Stimulated activated CD8-positive, alpha-beta memory T cell treated with anti-CD3 and anti-CD28 coated beads, Interleukin-15, amount 100 ng/mL, for 24 hours (primary cell): ENCODE data around the gene BCAP29.
"Not testable (repeated sequence)": the region's sequence is repeated elsewhere in the genome, so short reads cannot be mapped to it uniquely, and the experiment has no call there.

Experiments used
- DNase-seq: peaks from one replicate; pipeline ENCODE4 v3.0.0-alpha.2; 2020; ENCODE audit warnings: low read depth

Gene BCAP29, protein sequence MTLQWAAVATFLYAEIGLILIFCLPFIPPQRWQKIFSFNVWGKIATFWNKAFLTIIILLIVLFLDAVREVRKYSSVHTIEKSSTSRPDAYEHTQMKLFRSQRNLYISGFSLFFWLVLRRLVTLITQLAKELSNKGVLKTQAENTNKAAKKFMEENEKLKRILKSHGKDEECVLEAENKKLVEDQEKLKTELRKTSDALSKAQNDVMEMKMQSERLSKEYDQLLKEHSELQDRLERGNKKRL

DNA sequence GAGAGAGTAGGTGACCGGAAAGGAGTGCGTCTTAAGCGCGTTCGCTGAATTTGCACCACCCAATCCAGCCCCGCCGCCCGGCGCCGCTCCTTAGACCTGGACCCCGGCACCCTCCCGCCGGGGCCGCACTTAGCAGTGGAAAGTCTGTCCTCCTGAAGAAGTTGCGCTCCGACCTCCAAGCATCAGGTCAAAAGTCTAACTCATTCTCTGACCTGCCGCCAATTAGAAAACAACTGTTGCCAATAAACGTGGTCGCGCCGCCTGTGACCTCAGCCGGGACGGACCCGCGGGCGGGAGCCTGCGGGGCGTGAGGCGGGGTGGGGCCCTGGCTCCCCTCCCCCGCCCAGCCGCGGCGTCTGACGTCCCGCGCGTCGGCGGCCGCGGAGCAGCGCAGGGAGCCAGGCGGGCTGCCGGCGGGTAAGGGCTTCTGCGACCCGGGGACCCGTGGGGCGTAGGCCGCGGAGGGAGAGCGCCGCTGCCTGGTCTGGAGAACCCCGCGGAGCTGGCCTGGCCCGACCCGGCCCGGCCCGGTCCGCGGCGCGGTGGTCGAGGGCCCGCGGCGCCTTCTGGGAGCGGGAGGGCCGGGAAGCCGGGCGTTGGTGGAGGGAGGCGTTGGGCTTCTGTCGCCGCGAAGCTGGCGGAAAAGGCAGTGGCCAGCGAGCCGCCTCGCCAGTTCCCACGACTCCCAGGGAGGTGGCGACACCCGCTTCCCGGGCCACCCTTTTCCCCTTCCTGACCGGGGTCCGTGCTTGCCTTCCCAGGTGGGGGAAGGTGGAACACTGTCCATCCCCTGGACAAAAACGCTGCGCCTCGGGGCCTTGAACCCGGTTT is at the start of gene BCAP29:
TSS of gene BCAP29 (plus strand) at position 362 of the 831 bp plus-strand sequence. CDS start 527 bp downstream, outside the sequence.
- peak; percentile 47 for DNase-seq

DNA sequence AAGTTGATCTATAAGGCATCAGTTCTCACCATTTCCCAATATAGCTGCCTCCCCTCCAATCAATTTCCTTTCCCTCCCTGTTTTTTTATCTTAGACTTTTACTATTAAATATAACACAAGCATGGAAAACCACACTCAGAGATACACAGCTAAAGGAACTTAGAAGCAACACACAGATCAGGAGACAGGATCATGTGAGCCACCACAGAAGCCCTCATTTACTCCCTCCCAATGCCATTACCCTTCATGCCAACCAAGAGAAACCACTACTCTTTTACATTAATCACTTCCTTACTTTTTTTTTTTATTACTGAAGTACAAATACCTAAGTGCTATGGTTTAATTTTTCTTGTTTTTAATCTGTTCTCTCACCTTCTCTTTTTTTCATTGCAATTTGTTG is 49.3 kb upstream of the BCAP29 start:
- no peak for DNase-seq

DNA sequence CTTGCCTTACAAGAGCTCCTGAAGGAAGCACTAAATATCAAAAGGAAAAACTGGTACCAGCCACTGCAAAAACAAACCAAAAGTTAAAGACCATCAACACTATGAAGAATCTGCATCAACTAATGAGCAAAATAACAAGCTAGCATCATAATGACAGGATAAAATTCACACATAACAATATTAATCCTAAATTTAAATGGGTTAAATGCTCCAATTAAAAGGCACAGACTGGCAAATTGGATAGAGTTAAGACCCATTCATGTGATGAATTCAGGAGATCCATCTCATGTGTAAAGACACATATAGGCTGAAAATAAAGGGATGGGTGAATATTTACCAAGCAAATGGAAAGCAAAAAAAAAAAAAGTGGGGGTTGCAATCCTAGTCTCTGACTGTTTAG is 45.9 kb upstream of the BCAP29 start:
- no peak for DNase-seq

DNA sequence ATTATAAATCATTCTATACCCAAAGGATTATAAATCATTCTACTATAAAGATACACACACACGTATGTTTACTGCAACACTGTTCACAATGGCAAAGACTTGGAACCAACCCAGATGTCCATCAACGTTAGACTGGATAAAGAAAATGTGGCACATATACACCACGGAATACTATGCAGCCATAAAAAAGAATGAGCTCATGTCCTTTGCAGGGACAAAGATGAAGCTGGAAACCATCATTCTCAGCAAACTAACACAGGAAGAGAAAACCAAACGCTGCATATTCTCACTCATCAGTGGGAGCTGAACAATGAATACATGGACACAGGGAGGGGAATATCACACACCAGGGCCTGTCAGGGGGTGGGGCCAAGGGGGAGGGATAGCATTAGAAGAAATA is 42.8 kb upstream of the BCAP29 start:
- DNase-seq, result not testable (repeated sequence)

DNA sequence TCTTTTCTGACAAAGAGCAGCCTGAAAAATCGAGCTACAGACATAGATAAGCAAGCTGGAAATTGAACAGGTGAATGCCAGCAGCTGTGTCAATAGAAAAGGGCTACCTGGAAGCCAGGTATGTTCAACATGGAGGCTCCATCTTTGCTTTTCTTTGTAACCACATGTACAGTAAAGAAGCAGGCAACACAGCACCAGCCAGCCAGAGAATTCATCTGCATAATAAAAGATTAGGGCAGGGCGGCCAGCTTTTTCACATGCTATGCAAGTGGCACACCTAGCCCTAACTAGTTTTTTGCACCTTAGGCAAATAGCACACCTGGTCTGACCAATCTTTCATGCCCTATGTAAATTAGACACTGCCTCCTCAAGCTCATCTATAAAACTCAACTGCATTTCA is 42.0 kb upstream of the BCAP29 start:
- no peak for DNase-seq

DNA sequence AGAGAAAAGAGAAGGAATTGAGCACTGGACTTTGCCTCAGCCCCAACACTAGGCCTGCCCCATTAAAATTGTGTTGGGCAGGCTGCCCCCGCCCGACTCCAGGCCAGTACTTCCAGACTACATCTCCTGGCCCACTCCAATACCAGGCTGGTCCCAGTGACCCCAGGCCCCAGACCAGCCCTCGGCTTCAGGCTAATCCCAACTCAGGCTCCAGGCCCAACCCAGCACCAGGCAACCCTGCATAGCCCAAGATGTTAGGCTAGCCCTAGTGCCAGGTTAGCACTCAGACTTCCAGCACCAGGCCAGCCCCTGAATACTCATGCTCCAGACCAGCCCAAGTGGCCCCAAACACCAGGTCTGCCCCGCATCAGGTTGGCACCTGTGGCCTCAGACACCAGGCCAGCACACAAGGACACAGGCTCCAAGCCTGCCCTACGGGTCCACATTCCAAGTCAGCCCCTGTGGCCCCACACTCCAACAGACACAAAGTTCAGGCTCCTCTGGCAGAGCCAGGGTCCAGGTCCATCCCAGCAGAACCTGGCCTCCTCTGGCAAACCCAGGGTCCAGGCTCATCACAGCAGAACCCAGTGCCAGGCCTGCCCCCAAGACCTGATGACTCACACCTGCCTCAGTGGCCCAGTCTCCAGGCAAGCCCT is 36.6 kb upstream of the BCAP29 start:
- DNase-seq, result no peak

DNA sequence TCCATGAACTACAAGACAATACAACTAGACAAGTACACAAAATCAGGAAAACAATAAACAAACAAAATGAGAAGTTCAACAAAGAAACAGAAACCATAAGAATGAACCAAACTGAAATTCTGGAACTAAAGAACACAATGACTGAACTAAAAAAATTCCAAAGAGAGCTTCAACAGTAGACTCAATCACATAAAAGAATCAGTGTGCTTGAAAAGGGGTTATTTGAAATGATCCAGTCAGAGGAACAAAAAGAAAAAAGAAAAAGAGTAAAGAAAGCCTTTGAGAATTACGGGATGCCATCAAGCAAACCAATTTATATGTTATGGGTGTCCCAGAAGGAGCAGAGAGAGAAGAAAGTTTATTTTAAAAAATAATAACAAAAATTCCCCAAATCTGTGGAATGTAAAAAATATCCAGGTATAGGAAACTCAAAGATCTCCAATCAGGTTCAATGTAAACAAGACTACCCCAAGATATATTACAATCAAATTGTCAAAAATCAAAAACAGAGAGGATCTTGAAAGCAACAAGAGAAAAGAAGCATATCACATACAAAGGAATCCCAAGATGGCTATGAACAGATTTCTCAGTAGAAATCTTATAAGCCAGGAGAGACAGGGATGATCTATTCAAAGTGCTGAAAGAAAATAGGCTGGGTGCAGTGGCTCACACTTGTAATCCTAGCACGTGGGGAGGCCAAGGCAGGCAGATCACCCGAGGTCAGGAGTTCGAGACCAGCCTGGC is 35.0 kb upstream of the BCAP29 start:
- DNase-seq, result no peak

DNA sequence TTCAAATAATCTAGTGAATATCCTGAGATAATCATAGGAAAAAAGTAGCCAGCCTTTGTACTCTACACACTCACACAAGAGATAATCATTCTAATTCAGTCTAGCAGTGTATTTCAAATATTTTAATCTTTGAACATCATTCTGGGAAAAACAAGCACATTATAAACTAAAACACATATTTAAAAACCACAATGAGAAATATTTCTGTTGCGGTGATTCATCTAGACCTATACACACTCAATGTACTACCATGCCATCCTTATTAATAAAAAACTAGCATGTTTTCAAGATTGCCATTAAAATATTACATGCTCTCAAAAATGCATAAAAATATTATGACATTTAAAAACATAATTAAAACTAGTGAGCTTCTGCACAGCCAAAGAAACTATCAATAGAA is 28.1 kb upstream of the BCAP29 start:
- DNase-seq, result no peak

DNA sequence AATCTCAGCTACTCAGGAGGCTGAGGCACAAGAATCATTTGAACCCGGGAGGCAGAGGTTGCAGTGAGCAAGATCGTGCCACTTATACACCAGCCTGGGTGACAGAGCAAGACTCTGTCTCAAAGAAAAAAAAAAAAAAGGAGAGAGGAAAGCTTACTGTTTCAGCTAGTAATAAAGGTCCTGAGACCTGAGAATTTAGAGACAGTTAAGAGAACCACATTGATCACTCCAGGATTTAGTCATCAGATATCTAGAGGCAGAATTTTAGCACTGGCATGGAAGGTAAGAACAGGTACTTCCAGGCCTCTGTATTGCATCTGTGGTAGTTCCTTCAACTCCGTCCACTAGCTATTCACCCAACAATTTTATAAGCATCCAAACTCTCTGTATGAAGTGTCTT is 24.2 kb upstream of the BCAP29 start:
- no peak for DNase-seq

DNA sequence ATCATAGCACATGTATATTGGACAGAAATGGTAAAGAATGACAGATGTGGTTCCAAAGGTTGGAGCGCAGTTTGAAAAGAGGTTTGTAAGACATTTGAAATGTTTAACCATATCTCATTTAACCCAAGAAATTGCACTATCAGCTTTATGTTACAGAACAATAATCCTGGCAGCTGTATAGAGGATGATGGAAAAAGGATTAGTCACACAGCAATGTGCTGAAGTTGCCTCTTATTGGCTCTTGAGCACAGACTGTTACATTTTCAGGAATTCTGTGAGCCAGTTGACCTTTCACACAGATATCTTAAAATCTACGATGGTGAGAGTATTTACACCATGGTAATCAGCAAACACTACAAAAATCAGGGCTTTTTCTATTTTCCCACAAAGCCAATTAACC is 20.2 kb upstream of the BCAP29 start:
- no peak for DNase-seq

DNA sequence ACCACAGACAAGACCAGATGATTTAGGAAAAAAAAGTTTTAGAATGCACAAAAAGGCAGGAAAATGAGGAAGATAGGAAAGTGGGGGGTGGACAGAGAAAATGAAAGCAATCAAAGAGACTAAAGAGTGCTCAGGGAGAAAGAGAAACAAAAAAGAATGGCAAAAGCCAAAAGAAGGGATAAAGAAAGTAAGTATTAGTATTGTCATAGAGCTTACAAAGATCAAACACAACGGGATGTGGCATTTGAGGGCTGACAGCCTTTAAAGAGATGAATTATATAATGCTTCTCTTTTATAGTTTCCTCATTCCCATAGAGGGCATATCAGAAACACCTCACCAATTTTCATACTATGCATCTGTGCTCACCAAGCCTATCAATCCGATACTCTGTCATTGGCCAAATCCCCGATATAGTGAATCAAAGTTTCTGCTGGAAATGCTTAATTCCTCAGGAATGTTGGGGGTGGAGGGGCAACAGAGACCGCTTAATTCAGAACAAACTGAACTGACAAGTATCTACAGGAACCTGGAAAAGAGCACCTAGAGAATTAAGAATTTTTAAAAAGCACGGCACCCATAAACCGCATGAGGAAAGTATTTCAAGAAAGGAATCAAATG is 19.0 kb upstream of the BCAP29 start:
- no peak for DNase-seq

DNA sequence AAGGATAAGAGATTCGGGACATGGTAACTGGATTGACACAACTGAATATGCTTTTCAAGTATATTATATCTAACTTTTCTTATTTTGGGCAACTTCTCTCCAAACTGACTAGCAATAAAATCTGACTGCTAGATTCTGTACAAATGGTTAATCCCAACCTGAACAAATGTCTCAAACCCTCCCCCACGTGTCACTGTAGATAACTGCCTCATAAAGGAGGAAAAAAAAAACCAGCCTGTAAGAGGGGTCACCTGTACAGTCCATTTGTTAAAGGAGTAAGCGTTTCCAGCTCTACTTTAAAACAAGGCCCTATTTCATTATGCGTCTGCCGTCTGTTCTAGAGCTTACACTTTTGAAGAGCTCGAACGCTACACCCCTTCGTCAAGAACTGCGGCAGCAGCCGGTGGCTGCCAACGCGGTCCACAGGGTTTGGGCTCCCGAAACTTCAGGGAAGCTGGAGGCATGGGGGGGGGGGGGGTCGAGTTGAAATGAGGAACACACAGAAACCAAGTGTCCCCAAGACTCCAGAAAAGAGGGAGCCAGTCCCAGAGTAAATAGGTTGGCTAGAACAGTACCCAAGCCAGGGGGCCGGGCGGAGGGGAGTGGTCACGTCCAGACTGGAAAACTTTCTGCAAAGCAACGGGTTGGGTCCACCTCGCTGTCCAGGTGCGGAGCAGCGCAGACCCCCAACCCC is 16.8 kb upstream of the BCAP29 start:
- DNase-seq, result no peak

DNA sequence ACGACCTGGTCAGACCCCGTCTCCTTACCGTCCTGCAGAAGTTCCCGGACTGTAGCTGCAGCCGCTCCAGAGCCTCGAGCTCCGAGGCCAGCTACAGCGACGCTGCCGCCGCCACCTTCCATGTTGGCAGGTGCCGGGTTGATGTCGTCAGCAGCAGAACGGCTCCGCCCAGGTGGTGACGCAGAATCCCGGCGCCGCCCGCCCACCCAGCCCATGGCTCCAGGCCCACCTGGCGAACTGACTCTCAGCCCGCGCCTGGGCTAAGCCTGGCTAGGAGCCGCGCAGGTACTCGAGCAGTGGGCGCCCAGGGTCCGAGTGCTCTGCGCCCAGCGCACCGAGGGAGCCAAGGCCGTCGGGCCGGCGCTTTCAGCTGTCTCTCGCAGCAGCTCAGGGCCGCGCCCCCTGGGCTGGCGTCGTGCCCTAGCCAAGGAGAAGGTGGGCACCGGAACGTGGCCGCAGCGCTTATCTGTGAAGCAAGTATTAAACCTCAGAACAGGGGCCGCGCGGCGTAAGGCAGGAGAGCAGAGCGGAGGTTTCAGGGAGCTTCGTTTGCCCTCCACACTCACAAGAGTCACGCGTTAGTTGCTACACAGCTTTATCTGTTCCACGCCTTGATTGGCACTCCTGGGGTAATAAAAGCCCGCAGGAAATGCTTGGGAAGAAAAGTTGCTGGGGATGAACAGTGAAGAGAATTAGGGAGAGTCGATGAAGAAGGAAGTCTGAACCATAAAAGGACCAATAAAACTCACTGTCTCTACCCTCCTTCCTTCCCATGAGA is 16.1 kb upstream of the BCAP29 start, which contains the start of the genes COG5 and DUS4L:
TSS of gene COG5 (minus strand) at position 146 of the 778 bp plus-strand sequence. CDS start at position 122, 24 bp downstream.
TSS of gene DUS4L (plus strand) at position 197 of the 778 bp plus-strand sequence. CDS start 3,100 bp downstream, outside the sequence.
- peak; percentile 69 for DNase-seq

DNA sequence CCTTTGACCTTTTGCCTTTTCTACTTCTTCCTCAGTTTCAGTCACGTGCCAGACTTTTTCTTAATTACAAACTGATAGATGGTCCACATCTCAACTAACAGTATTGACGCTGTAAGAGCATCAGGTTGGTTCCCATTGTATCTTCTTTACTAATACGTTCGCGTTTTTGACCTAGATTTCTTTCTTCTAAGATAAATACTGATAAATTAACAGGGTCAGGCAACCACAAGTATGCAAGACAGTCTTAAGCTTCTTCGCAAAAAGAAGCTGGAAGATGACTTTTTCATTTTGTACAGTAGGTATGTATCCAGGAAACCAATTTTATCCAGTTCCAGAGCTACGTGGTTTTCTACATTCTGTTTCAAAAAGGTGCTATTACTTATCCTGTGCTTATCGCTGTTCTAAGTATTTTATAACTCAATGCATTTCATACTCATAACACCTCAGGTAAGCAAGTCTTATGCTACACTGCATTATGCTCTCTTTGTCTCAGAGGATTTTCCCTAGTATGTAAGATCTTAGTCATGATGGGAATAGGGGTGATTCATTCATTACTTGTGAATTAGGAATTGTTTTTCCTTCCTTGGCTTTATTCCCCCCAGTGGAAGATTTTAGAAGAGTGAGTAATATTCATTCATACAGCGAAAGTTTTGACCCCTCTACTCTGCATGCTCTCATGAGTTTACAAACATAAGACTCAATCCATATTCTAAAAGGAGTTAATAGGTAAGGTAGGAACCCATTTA is 15.3 kb upstream of the BCAP29 start:
- no peak for DNase-seq

DNA sequence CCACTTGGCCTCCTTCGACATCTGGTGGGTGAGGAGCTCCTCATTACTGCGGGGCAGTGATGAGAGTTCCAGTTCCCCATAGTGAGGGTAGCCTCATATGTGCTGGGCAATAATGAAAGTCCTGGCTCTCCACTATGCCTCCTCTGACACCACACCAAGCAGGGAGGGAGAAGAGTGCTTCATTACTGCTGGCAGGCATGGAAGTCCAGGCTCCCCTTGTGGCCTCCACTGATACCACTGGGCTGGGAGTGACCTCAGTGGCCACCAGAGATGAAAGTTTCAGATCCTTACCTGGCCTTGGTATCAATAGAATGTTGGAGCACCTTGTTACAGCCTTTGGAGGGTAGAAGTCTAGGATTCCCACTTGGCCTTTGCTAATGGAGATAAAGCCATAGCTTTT is 9.7 kb upstream of the BCAP29 start:
- DNase-seq, result no peak

DNA sequence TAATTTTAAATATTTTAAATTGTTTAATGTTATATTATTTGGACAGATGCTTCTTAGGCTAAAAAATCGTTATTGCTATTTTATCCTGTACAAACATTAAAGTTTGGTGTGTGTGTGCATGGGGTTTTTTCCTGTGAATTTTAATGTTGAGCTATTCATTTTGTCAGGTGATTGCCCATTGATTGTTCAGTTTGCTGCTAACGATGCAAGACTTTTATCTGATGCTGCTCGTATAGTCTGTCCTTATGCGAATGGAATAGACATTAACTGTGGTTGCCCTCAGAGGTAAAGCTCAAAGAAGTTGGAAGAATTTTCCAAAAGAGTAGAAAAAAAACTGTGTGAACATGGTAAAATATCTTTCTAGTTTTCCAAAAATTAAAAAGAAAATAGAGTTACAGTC is 6.5 kb upstream of the BCAP29 start:
- no peak for DNase-seq

DNA sequence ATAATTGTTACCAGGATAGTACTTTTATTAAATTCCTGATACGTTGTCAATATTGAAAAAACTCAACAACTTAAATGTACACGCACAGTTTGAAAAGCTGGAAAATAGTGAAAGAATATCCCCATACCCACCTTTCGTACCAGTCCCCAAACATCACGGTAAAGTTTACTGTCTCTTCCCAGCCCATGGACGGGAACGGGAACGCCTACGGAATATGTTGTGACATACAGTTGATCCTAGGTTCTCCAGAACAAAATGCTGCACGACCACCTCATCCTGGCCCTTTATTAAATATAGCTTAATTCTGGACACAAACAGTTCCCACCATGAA is 527 bp upstream of the BCAP29 start:
- no peak for DNase-seq

DNA sequence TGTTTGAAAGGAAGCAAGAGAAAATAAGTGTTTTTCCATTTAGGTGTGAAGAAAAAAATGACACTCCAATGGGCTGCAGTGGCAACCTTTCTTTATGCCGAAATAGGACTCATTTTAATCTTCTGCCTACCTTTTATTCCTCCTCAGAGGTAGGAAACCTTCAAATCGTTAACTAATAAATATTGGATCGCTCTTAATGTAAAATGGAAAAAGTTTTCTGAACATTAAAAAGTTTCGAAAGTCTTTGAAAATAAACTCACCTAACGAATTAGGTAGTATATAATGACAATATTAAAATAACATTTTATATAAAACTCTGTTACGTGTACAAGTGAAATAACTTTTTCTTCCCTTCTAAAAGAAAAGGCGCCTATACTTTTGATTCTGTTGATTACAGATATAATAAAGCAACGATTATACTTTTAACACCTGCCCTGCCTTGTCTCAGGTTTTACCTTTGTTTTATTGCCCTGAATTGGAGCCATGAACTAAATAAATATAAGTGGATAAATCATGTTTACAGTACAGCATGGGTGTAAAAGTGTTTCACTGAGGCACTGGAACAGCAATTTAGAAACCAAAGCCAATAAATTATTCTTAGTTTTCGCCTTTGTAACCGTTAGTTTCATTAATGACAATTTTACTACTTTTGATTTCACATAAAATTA is 804 bp downstream of the BCAP29 start:
- no peak for DNase-seq

DNA sequence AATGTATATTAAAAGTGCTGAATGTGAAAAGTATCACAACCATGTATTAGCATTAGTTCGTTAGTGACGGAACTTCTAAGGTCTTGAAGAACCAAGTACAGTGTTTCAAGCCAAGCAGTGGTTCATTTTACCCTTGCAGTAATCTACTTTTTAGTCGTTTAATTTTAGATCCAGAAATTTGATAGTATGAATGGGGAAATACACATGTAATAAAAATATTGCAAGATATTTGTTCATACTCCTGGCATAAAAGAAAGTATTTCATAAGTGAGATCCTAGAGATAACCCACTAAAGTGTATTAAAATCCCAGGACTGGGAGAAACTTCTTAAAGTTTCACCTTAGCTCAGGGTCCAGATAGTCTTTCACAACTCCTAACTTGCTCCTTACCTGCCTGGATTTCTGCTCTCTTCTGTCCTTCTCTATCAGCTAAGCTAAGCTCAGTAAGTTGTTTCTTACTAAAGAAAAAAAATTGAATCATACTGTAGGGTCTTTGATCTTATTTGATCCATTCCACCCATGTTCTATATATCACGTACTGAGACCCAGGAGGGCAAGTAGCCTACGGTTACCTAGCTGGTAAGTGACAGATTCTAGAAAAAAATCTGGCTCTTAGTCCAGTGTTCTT is 1.5 kb downstream of the BCAP29 start:
- DNase-seq, result no peak
